Measurements from ENCODE around the gene ITPR1.

DNA sequence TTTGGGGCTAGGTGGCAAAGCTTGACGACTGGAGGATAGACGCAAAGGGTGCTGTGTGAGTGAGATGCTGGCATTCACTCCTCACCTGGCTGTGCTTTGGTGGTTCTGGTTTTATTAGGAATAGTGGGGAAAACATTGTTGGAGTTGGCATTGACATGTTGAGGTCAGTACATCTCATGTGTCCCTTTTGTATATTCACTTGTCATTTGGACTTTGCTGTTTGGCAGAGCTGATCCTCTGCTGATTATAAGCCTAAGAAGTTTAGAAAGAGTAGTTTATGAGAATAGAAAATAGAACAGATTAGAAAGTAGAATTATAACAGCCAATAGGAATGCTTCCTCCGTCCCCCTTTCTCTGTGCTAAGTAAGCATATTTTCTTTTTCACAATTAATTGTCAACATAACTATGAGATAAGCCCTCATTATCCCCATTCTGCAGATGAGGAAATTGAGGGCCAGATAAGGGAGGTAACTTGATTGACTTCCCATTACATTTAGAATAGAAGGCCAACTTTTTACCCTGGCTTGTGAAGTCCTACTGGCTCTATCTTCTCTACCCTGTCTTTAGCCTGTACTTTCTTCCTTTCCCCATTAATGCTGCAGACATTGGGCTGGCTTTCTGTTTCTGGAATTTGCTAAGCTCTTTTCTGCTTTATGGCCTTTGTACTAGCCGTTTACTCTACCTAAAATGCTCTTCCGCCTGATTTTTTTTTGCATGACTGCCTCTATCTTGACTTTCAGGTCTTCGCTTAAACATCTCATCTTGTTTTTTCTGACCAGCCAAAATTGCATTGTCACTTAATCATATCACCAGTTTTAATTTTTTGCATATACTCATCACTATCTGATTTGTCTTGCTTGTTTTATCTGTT, 12.8 kb downstream of the ITPR1 start:
- TF ChIP-seq ESRRG (CRISPR knock-in tag; IDR thresholded peaks at IDR 0.05) (no peak), ISL1 (CRISPR knock-in tag; IDR thresholded peaks at IDR 0.05) (no peak), SNAI2 (CRISPR knock-in tag; IDR thresholded peaks at IDR 0.05) (no peak), CREB5 (CRISPR knock-in tag; IDR thresholded peaks at IDR 0.05; ENCODE audit: low read depth) (no peak), TOX (CRISPR knock-in tag; IDR thresholded peaks at IDR 0.05; ENCODE audit: borderline replicate concordance) (no peak), RARB (CRISPR knock-in tag; IDR thresholded peaks at IDR 0.05) (no peak), ZFP3 (CRISPR knock-in tag; IDR thresholded peaks at IDR 0.05) (no peak)
- TF ChIP-seq, protein P1, sequence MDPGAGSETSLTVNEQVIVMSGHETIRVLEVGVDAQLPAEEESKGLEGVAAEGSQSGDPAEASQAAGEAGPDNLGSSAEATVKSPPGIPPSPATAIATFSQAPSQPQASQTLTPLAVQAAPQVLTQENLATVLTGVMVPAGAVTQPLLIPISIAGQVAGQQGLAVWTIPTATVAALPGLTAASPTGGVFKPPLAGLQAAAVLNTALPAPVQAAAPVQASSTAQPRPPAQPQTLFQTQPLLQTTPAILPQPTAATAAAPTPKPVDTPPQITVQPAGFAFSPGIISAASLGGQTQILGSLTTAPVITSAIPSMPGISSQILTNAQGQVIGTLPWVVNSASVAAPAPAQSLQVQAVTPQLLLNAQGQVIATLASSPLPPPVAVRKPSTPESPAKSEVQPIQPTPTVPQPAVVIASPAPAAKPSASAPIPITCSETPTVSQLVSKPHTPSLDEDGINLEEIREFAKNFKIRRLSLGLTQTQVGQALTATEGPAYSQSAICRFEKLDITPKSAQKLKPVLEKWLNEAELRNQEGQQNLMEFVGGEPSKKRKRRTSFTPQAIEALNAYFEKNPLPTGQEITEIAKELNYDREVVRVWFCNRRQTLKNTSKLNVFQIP (CRISPR knock-in tag; IDR thresholded peaks at IDR 0.05; ENCODE audit: borderline replicate concordance, low read depth), result no peak

Data from SK-N-SH treated with all-trans-retinoic acid at 6 μM for 48 hours (cell line).